ENCODE results near the gene SDHAF2. TPM values are rescaled to one million over a fixed set of nuclear protein-coding genes. Genes with fewer than 3 reads are reported as not detected.

The SDHAF2 gene
- total and polyA plus RNA-seq, 2 donors (not counting 1 experiment from before 2014, with no cell fraction given), result 61.8 to 65.3 TPM

- H2AFZ ChIP-seq (ENCODE audit: low read length), result no peak overlapping the region
- no peak overlapping the region for H3K27ac ChIP-seq (ENCODE audit: insufficient read depth, low read length)
- H3K9ac ChIP-seq (ENCODE audit: insufficient read depth, low read length), result no peak overlapping the region
- DNase-seq (ENCODE audit: low read depth in 2 of 2), result no peak
- H3K4me1 ChIP-seq (ENCODE audit: control insufficient read depth, extremely low read depth, insufficient read depth, low read length), result no peaks in the 10 kb centered on the region
- no peaks in the 10 kb centered on the region for H3K9me3 ChIP-seq (ENCODE audit: control insufficient read depth, insufficient read depth, low read depth, low read length)
- TF ChIP-seq CTCF (conservative IDR thresholded peaks at IDR 0.05 in 1 of 2, IDR thresholded peaks at IDR 0.05 in 1 of 2; ENCODE audit: low read depth in 1 of 2, low read length in 2 of 2) (no peak), EZH2 (IDR thresholded peaks at IDR 0.05; ENCODE audit: low read length, missing control alignments) (no peak)
- no peak overlapping the region for H3K4me2 ChIP-seq (ENCODE audit: extremely low read depth, insufficient read depth, low read length)
- no peaks in the 10 kb centered on the region for H4K20me1 ChIP-seq (ENCODE audit: control insufficient read depth, extremely low read depth, insufficient read depth, low read length)
- H3K79me2 ChIP-seq (ENCODE audit: control insufficient read depth, insufficient read depth, low read length), result peaks cover 40% of the 10 kb centered on the region
- no peaks in the 10 kb centered on the region for H3K27me3 ChIP-seq (ENCODE audit: control insufficient read depth, insufficient read depth, low read length)
- H3K4me3 ChIP-seq (replicated peaks in 1 of 4; ENCODE audit: control extremely low read depth in 1 of 4, insufficient read depth in 1 of 4, low read depth in 3 of 4, low read length in 4 of 4), result no peak overlapping the region
- peaks cover 1% of the 10 kb centered on the region for H3K36me3 ChIP-seq (ENCODE audit: control insufficient read depth, insufficient read depth, low read length)
Observed at GRCh38 chr11:61437496-61437895, 7.6 kb downstream of the SDHAF2 start.

GRCh38 chr11:61439615-61440014 lies 9.7 kb downstream of the SDHAF2 start:
- TF ChIP-seq EZH2 (IDR thresholded peaks at IDR 0.05; ENCODE audit: low read length, missing control alignments) (no peak), CTCF (conservative IDR thresholded peaks at IDR 0.05 in 1 of 2, IDR thresholded peaks at IDR 0.05 in 1 of 2; ENCODE audit: low read depth in 1 of 2, low read length in 2 of 2) (no peak)
- Histone ChIP-seq H3K4me1 (ENCODE audit: control insufficient read depth, extremely low read depth, insufficient read depth, low read length) (no peaks in the 10 kb centered on the region), H3K9me3 (ENCODE audit: control insufficient read depth, insufficient read depth, low read depth, low read length) (no peaks in the 10 kb centered on the region), H2AFZ (ENCODE audit: low read length) (no peak overlapping the region), H3K4me2 (ENCODE audit: extremely low read depth, insufficient read depth, low read length) (no peak overlapping the region), H3K27me3 (ENCODE audit: control insufficient read depth, insufficient read depth, low read length) (no peaks in the 10 kb centered on the region), H4K20me1 (ENCODE audit: control insufficient read depth, extremely low read depth, insufficient read depth, low read length) (no peaks in the 10 kb centered on the region), H3K9ac (ENCODE audit: insufficient read depth, low read length) (no peak overlapping the region), H3K79me2 (ENCODE audit: control insufficient read depth, insufficient read depth, low read length) (peaks cover 24% of the 10 kb centered on the region), H3K36me3 (ENCODE audit: control insufficient read depth, insufficient read depth, low read length) (peaks cover 1% of the 10 kb centered on the region), H3K4me3 (replicated peaks in 1 of 4; ENCODE audit: control extremely low read depth in 1 of 4, insufficient read depth in 1 of 4, low read depth in 3 of 4, low read length in 4 of 4) (no peak overlapping the region), H3K27ac (ENCODE audit: insufficient read depth, low read length) (no peak overlapping the region)
- DNase-seq (ENCODE audit: low read depth in 2 of 2), result no peak

- Histone ChIP-seq H3K9me3 (ENCODE audit: control insufficient read depth, insufficient read depth, low read depth, low read length) (no peaks in the 10 kb centered on the region), H3K79me2 (ENCODE audit: control insufficient read depth, insufficient read depth, low read length) (peaks cover 2% of the 10 kb centered on the region), H3K4me3 (replicated peaks in 1 of 4; ENCODE audit: control extremely low read depth in 1 of 4, insufficient read depth in 1 of 4, low read depth in 3 of 4, low read length in 4 of 4) (no peak overlapping the region), H4K20me1 (ENCODE audit: control insufficient read depth, extremely low read depth, insufficient read depth, low read length) (no peaks in the 10 kb centered on the region), H2AFZ (ENCODE audit: low read length) (no peak overlapping the region), H3K27me3 (ENCODE audit: control insufficient read depth, insufficient read depth, low read length) (no peaks in the 10 kb centered on the region), H3K4me1 (ENCODE audit: control insufficient read depth, extremely low read depth, insufficient read depth, low read length) (peaks cover 2% of the 10 kb centered on the region), H3K4me2 (ENCODE audit: extremely low read depth, insufficient read depth, low read length) (no peak overlapping the region), H3K9ac (ENCODE audit: insufficient read depth, low read length) (no peak overlapping the region), H3K27ac (ENCODE audit: insufficient read depth, low read length) (no peak overlapping the region), H3K36me3 (ENCODE audit: control insufficient read depth, insufficient read depth, low read length) (peaks cover 6% of the 10 kb centered on the region)
- no peak for DNase-seq (ENCODE audit: low read depth in 2 of 2)
- TF ChIP-seq EZH2 (IDR thresholded peaks at IDR 0.05; ENCODE audit: low read length, missing control alignments), result no peak
- no peak for TF ChIP-seq CTCF (conservative IDR thresholded peaks at IDR 0.05 in 1 of 2, IDR thresholded peaks at IDR 0.05 in 1 of 2; ENCODE audit: low read depth in 1 of 2, low read length in 2 of 2)
Observed at GRCh38 chr11:61442616-61443015, 12.7 kb downstream of the SDHAF2 start.
